Endothelial cell of umbilical vein (primary cell): ENCODE results near the gene NUP160.
"Not testable (repeated sequence)": the region's sequence is repeated elsewhere in the genome, so short reads cannot be mapped to it uniquely, and the experiment has no call there.

ENCODE experiments used
- CTCF ChIP-seq, 2 donors: IDR thresholded peaks; 1 replicate in 1 of 2; 2 replicates in 1 of 2; pipeline ENCODE4 v1.5.1; 2011; ENCODE audit warnings: low read length in 2 of 2, mild to moderate bottlenecking in 2 of 2, moderate library complexity in 2 of 2, control low read depth in 1 of 2, inconsistent platforms in 1 of 2, low read depth in 1 of 2; ENCODE audit not compliant: insufficient read depth in 1 of 2; ENCODE audit errors: extremely low read depth in 1 of 2
- MAX ChIP-seq: IDR thresholded peaks from 2 replicates; pipeline ENCODE4 v1.6.1; 2011; ENCODE audit not compliant: insufficient read depth, insufficient read length
- POLR2A ChIP-seq: IDR thresholded peaks from 2 replicates; pipeline ENCODE4 v1.6.1; 2012; ENCODE audit warnings: low read depth, mild to moderate bottlenecking, control low read depth, low read length
- POLR2AphosphoS5 ChIP-seq: IDR thresholded peaks from 2 replicates; pipeline ENCODE4 v1.6.1; 2012; ENCODE audit warnings: low read depth, mild to moderate bottlenecking, control low read depth, low read length, moderate library complexity; ENCODE audit not compliant: insufficient read depth

GRCh38 chr11:47875858-47876257 lies 27.7 kb upstream of the NUP160 start:
- TF ChIP-seq POLR2AphosphoS5; CTCF (IDR thresholded peaks at IDR 0.05; ENCODE audit: extremely low read depth in 1 of 2, insufficient read depth in 1 of 2, low read depth in 1 of 2, low read length in 2 of 2); MAX; POLR2A: not testable (repeated sequence)
